GM20000 (cell line): Measurements from ENCODE around the gene MBIP.

Experiments
- DNase-seq: peaks from one replicate; pipeline ENCODE4 v3.0.0; 2012; ENCODE audit warnings: low spot score
- TF ChIP-seq, protein P1 (sequence below): IDR thresholded peaks from 2 replicates; pipeline ENCODE4 v1.5.1; 2012; ENCODE audit warnings: mild to moderate bottlenecking, control low read depth; ENCODE audit errors: extremely low read depth, missing control alignments

MBIP gene, protein sequence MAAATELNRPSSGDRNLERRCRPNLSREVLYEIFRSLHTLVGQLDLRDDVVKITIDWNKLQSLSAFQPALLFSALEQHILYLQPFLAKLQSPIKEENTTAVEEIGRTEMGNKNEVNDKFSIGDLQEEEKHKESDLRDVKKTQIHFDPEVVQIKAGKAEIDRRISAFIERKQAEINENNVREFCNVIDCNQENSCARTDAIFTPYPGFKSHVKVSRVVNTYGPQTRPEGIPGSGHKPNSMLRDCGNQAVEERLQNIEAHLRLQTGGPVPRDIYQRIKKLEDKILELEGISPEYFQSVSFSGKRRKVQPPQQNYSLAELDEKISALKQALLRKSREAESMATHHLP

DNA sequence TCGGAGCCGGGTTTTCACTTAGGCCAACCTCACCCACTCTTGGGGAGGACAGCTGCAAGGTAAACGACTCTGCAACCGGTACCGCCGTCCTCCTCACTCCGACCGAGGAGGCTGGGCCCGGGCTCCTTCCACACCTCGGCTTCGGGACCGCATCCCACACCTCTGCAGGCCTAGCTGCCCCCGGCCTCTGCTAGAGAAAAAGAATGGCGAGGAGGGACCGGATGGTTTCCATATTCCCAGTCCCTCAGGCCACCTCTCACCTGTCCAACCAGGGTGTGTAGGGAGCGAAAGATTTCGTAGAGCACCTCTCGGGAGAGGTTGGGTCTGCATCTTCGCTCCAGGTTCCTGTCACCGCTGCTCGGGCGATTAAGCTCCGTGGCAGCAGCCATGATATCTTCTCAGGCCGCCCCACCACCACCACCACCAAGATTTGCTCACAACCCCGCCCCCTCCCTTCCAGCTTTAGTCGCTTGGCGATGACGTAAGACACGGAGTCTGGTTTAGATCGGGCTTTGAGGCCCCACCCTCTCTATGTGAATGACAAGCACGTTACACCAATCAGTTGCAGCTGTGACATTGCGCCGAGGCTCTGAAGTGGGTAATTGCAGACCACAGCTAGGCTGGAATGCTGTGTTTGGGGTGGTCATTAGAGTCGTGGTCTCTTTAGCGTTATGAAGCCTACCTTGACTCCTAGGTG is at the start of gene MBIP:
MBIP (minus strand) TSS at position 438 of the 697 bp plus-strand sequence; CDS start at position 389, 49 bp downstream.
- DNase-seq: peak; percentile 88
- TF ChIP-seq, protein P1, sequence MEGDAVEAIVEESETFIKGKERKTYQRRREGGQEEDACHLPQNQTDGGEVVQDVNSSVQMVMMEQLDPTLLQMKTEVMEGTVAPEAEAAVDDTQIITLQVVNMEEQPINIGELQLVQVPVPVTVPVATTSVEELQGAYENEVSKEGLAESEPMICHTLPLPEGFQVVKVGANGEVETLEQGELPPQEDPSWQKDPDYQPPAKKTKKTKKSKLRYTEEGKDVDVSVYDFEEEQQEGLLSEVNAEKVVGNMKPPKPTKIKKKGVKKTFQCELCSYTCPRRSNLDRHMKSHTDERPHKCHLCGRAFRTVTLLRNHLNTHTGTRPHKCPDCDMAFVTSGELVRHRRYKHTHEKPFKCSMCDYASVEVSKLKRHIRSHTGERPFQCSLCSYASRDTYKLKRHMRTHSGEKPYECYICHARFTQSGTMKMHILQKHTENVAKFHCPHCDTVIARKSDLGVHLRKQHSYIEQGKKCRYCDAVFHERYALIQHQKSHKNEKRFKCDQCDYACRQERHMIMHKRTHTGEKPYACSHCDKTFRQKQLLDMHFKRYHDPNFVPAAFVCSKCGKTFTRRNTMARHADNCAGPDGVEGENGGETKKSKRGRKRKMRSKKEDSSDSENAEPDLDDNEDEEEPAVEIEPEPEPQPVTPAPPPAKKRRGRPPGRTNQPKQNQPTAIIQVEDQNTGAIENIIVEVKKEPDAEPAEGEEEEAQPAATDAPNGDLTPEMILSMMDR: no peak

DNA sequence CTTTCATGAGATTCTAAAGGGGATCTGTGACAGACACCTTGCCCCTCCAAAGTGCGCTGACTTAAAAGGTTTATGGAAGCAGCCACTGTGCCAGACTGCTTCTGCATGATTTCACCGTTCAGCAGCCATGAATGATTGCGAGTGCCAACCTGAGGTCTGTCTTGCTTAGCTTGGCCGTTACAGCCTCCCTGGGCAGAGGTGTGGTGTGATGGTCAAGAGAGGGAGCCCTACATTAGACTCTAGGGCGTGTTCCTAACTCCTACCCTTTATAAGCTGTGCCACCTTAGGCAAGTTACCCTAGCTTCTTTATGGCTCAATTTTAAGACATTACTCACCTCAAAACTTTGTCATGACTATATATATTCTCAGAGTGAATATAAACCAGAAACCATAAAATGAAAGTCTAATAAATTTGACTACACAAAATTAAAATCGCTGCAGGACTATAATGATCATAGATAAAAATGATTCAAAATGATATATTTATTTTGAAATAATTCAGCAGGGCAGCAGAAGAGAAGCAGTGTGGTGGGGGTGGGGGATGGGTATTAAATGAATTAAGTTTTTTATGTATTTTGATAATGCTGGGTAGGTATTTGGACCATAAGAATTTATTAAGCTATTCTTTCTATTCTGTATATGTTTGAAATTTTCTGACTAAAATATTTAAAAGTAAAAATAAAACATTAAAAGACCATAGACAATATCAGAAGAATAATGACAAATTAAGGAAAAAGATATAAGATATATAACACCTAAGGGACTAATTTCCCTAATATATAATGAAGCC is 47.7 kb upstream of the MBIP start:
- no peak for DNase-seq
- TF ChIP-seq, protein P1: no peak

DNA sequence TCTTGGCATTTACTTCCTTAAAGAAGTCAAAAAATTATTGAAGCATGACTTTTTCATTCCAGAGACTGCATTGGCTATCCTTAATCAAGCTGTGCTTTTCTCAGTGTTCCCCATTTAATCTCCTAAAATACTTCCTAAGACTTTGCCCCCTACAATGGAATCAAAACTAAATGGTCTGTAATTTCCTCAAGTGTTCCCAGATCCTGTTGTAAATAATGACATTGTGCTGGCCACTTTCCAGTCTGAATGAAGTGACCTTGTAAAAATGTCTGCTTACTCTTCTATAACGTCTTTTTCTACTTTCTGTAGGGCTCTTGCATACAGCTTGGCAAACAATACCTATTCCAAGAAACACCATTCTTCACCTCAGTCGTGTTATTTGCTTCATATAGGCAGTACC is 45.3 kb upstream of the MBIP start:
- DNase-seq: no peak
- TF ChIP-seq, protein P1: no peak

DNA sequence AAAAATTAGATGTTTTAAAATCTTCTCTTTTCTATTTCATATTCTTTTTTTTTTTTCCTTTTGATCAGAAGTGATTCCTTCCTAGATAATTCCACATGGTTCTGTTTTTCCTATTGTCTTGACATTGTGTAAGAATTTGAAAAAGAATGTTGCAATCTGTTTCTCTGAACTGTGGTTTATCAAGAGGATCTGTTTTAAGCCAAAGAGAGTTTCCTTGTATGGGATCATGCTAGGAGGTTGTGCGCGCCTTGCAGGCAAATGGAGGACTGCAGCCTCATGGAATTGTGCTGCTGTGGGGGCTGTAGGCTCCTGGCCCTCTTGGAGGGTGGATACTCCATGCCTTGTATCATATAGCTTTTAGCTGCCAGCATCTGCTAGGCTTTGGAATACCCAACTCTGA is 43.3 kb upstream of the MBIP start:
- no peak for DNase-seq
- TF ChIP-seq, protein P1: no peak

DNA sequence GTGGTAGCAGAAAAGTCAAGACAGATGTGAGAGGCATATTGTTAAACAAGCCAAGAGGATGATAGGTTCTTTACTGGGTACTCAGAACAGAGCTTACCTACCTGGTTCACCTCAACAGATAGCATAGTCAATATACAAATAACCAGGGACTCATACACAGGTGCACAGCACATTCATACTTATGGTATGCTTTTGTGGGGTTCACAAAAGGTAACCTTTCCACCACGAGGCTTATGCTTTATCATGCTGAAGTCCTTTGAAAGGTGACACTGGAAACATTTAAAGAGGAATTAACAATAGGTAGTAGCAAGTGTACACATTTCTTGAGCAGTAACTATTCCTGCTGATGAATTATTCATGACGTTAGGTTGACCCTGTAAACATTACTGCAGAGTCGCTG is 42.2 kb upstream of the MBIP start:
- DNase-seq: no peak
- TF ChIP-seq, protein P1: no peak

DNA sequence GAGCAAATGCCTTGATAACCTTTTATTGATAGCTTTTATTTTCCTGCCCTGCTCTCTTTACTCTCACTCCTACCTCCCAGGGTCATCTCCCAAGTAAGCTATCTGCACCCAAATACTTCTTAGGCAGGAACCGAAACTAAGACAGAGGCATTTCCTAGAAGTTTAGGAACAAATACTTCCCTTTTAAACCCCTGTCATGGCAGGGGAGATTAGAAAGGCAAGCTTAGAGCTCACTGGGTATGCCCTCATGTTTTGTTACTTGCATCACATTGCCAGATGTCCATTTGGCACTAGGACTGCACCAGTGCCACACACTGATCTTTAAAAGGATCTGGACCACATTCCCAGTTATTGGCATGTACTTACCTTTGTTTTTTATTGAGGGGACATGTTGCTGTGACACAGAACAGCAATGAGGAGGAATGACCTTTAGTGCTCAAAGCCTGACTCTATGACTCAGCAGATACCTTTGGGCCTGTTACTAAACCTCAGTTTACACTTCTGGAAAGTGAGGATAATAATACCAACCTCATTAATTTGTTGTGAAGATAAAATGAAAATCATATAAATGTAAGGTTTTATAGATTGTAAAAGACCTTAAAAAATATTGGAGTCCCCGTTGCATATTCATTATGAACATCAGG is 40.9 kb upstream of the MBIP start:
- TF ChIP-seq, protein P1: no peak
- DNase-seq: no peak
